K562 (cell line): ENCODE results near the gene CCR8.
"Not testable (repeated sequence)": the region's sequence is repeated elsewhere in the genome, so short reads cannot be mapped to it uniquely, and the experiment has no call there.

Experiments
- CBFA2T3 ChIP-seq: fragments of 450-650 bp; IDR thresholded peaks from 2 replicates; pipeline ENCODE4 v1.6.1; 2017
- MEF2A ChIP-seq: IDR thresholded peaks from 2 replicates; pipeline ENCODE4 v1.6.1; 2011; ENCODE audit warnings: low read depth, mild to moderate bottlenecking, low read length, moderate library complexity; ENCODE audit not compliant: control insufficient read depth
- SP1 ChIP-seq: sonication (generic); formaldehyde crosslinking; IDR thresholded peaks from 2 replicates; pipeline ENCODE4 v1.8.1; 2022; ENCODE audit warnings: mild to moderate bottlenecking, missing genetic modification reagents
- SP2 ChIP-seq: IDR thresholded peaks from 2 replicates; pipeline ENCODE4 v1.6.1; 2011; ENCODE audit warnings: mild to moderate bottlenecking, low read depth, low read length, moderate library complexity; ENCODE audit not compliant: poor library complexity, severe bottlenecking; ENCODE audit errors: extremely low read depth
- SREBF2 ChIP-seq: sonication (generic); formaldehyde crosslinking; IDR thresholded peaks from 2 replicates; pipeline ENCODE4 v1.4.0; 2020; ENCODE audit warnings: mild to moderate bottlenecking, missing genetic modification reagents
- SRSF1 ChIP-seq: fragments of 200-400 bp; formaldehyde crosslinking; IDR thresholded peaks from 2 replicates; pipeline ENCODE4 v1.6.1; 2017; ENCODE audit warnings: mild to moderate bottlenecking, low read depth, low read length, moderate library complexity
- TBP ChIP-seq: optimal IDR thresholded peaks from 2 replicates; pipeline ENCODE3; 2011; ENCODE audit warnings: low read depth, low read length, improper control_type of control experiment
- WHSC1 ChIP-seq: IDR thresholded peaks from one replicate; pipeline ENCODE4 v1.6.1; 2012; ENCODE audit warnings: low read length, control low read depth, inconsistent platforms

GRCh38 chr3:39351134-39351533 is 21.6 kb downstream of the CCR8 start:
- TF ChIP-seq SRSF1; CBFA2T3; SP1 (CRISPR knock-in tag); MEF2A; SP2; TBP; SREBF2 (CRISPR knock-in tag); WHSC1: not testable (repeated sequence)
